Measurements from ENCODE around the gene CASP5.

CASP5 gene

DNA sequence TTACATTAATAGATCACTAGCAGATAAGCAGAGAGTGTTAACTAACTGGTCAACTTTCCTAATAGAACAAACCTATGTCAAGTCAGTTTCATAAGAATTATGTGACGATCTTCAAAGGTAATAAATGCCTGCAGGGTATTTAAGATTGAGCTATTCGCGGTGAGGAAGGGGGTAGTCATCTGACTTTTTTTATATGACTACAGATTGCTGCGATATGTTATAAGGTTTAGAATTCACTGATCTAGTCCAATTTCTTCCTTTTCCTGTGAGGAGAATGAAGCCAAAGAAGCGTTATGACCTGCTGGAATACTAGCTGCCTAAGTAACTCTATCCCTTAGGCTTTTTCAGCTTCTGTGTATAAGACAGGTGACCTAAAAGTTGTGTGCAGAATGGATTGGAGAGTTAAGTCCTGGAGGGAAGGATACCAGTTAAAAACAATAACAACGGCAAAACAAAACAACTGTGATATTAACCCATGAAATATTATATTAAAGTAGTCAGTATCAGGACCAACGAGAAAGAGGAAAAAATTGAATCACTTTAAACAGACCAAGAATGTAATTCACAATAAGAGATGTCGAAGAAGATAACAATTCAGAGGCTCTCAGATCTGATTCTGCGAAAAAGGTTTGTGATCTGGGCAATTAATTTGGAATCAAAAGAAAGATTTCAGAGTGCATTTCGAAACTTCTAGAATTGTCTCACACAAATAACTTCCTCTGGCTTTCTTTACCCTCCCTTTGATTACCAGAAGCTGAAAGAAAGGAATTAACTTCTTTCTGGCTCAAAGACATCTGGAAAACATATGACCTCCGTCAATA, 55.2 kb downstream of the CASP5 start:
- no peak for DNase-seq

DNA sequence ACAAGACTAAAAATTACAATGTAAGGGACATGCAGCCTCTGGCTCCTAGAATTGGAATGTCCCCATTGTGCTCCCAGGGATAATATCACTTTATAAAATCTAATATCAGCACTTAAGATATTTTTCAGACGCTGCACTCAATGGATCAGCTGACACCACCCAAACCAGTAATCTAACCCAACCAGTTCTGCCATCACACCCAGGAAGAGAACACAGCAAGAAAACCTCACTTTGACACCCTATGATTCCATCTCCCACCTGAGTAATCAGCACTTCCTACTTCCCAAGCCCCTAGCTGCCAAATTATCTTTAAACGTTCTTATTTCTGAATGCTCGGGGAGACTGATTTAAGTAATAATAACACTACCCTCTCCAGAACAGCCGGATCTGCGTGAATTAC, 57.2 kb downstream of the CASP5 start:
- no peak for DNase-seq

DNA sequence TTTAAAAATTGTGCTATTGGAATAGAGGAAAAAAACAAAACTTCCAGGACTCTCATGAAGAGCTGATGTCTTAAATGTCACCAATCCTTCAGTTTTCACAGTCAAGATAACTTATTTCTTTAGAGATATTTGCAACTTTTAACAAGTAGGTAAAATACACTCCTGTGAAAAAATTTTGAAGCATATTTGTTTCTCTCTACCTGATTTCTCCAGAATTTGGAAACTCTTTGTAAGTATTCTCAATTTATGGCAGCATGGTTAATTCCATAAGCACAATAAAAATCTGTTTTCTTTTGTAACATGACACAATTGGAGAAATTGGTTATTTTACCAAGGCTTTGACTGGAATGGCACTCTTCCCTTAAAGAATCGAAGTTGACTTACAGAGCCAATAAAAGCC, 58.7 kb downstream of the CASP5 start:
- no peak for DNase-seq

DNA sequence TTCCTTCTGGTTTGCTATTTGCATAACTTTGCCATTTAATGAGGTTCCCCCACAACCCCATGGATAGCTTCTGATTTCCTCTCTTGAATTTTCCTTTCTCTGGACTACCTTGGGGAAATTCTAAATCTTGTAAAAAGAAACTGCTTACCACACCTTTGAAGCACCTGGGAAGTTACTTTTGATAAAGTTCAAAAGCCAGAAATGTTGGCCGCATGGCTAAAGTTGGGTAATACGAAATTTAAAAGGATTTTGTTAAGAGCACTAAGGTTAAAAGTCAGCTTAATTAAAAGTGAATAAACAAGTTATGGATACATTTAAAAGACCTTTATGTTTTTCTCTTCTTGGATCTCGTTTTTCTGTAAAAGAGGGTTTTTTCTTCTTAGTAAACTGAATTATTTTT, 60.1 kb downstream of the CASP5 start:
- DNase-seq, result no peak

DNA sequence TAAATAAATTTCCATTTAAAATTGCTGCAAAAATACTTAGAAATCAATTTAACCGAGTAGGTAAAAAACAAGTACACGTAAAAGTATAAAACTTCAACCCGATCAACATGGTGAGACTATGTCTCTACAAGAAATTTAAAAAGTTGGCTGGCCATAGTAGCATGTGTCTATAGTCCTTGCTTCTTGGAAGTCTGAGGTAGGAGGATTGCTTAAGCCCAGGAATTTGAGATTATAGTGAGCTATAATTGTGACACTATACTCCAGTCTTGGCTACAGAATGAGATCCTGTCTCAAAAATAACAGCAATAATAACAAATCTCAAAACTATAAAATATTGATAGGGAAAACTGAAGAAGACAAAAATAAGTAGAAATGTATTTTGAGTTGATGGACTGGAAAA, 65.7 kb downstream of the CASP5 start:
- DNase-seq, result no peak

DNA sequence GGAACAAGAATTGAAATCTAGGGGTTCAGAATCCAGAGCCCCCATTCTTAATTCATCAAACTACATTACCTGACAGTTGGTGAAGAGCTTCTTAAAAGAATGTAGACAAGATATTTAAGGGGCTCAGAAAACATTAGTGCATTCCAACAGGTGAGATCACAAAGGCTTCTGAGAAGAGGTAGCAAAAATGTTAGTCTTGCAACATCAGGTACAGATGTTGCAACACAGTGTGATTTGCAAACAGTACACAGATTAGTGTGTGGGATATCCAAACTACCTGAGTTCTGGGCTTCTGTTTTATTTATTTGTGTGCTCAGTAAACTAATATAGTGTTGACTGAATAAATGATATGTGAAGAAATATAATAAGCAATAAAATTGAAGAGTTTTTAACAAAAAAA, 66.4 kb downstream of the CASP5 start:
- no peak for DNase-seq

DNA sequence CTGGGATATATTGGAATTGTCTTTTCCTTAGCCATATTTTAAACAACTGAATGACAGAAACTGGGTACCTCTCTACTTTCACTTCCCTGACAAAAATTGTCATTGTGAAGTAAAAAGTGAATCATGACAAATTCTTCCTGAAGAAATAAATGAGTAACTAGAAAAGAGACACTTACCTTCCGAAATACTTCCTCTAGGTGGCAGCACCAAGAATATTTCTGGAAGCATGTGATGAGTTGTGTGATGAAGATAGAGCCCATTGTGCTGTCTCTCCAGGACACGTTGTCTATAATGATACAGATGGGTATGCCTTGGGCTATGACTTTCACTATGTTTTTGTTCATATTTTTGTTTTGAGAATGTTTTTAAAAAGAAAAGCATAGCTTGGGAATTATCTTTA, 76.1 kb downstream of the CASP5 start:
- DNase-seq, result no peak

Measured in right forelimb (tissue), 1 donor.